ENCODE data around the gene MRTFA.

GRCh38 chr22:40396882-40397281 is 239.6 kb downstream of the MRTFA start:
- TF ChIP-seq POLR2A (IDR thresholded peaks at IDR 0.05; ENCODE audit: low read depth, low read length) (no peak), POLR2AphosphoS5 (IDR thresholded peaks at IDR 0.05; ENCODE audit: low read depth, low read length) (no peak), TAF1 (IDR thresholded peaks at IDR 0.05; ENCODE audit: borderline replicate concordance, low read depth, low read length) (no peak)
